Natural killer cell (primary cell): ENCODE data around the gene MDFI. TPM values are rescaled to one million over a fixed set of nuclear protein-coding genes. Genes with fewer than 3 reads are reported as not detected.

Experiments used
- ATAC-seq, 3 donors: fragments of 150-1000 bp in 2 of 3; fragments of 200-7000 bp in 1 of 3; cut with Tn5 transposase; 1 replicate in 1 of 3; 2 replicates in 2 of 3; pipeline ENCODE4 v1.10.0; 2021; ENCODE audit warnings: mild to moderate bottlenecking in 2 of 3, moderate library complexity in 2 of 3
- DNase-seq, 2 donors: peaks; one replicate each; pipeline versions ENCODE4 v3.0.0 to v3.0.0-alpha.2; 2013 to 2021; ENCODE audit warnings: mixed read lengths in 1 of 2
- H3K27ac ChIP-seq: one replicate; pipeline ENCODE4 v1.5.1; 2013; ENCODE audit warnings: mild to moderate bottlenecking, low read length
- H3K27me3 ChIP-seq: one replicate; pipeline ENCODE4 v1.6.1; 2013; ENCODE audit warnings: low read length; ENCODE audit not compliant: control insufficient read depth, insufficient read depth
- H3K36me3 ChIP-seq: one replicate; pipeline ENCODE4 v1.6.1; 2013; ENCODE audit warnings: low read length; ENCODE audit not compliant: control insufficient read depth, insufficient read depth
- H3K4me1 ChIP-seq: one replicate; pipeline ENCODE4 v1.6.1; 2013; ENCODE audit warnings: low read length; ENCODE audit not compliant: control insufficient read depth, insufficient read depth
- H3K4me3 ChIP-seq: one replicate; pipeline ENCODE4 v1.5.1; 2013; ENCODE audit warnings: low read length
- H3K9me3 ChIP-seq: one replicate; pipeline ENCODE4 v1.6.1; 2013; ENCODE audit warnings: low read length; ENCODE audit not compliant: control insufficient read depth, insufficient read depth
- H3K27ac Mint-ChIP-seq, 2 donors: one replicate each; pipeline ENCODE4 v1.8.0; 2022; ENCODE audit warnings: mild to moderate bottlenecking in 2 of 2, mixed read lengths in 2 of 2, moderate library complexity in 1 of 2
- H3K27me3 Mint-ChIP-seq, 2 donors: one replicate each; pipeline ENCODE4 v1.8.0; 2022; ENCODE audit warnings: low read depth in 2 of 2, mixed read lengths in 2 of 2
- H3K36me3 Mint-ChIP-seq: one replicate; pipeline ENCODE4 v1.8.0; 2022; ENCODE audit warnings: mixed read lengths
- H3K4me1 Mint-ChIP-seq, 2 donors: one replicate each; pipeline ENCODE4 v1.8.0; 2022; ENCODE audit warnings: mixed read lengths in 2 of 2
- H3K4me3 Mint-ChIP-seq: one replicate; pipeline ENCODE4 v1.8.0; 2022; ENCODE audit warnings: mild to moderate bottlenecking, moderate library complexity, mixed read lengths
- H3K9me3 Mint-ChIP-seq, 2 donors: one replicate each; pipeline ENCODE4 v1.8.0; 2022; ENCODE audit warnings: mixed read lengths in 2 of 2
- WGBS: methylation state at CpG from one replicate; pipeline ENCODE4 v1.1.7; 2013; ENCODE audit warnings: missing lambda C conversion rate; ENCODE audit not compliant: insufficient coverage; 5-methylcytosine and 5-hydroxymethylcytosine counted together
- intact Hi-C: fragments of 100-400 bp; cut with micrococcal nuclease; formaldehyde crosslinking; loops from one replicate; pipeline ENCODE4 v1.14.2; 2022
- total RNA-seq, 4 donors: library from RNA; stranded (reverse); fragments of 120-200 nt in 1 of 4; gene quantifications; one replicate each; pipeline versions ENCODE4 v1.2.3 to v1.2.4, GENCODE V29; 2013 to 2022
- TF ChIP-seq, protein P1 (sequence below): fragments of 200-600 bp; IDR thresholded peaks from one replicate; pipeline ENCODE4 v1.8.0; 2022; ENCODE audit warnings: antibody characterized with exemption

MDFI gene
- total RNA-seq, 3 donors from 2014 or later (not counting 1 experiment from before 2014, with no cell fraction given): not detected

GRCh38 chr6:41645007-41645618 is 6.8 kb downstream of the MDFI start:
- H3K27me3 ChIP-seq: no peaks in the 10 kb centered on the region
- DNase-seq (no peak), ATAC-seq (no peak)
- no peaks in the 10 kb centered on the region for H3K36me3 Mint-ChIP-seq
- H3K9me3 Mint-ChIP-seq: no peaks in the 10 kb centered on the region
- no peak overlapping the region for H3K27ac Mint-ChIP-seq
- H3K4me3 ChIP-seq: no peak overlapping the region
- H3K36me3 ChIP-seq: no peaks in the 10 kb centered on the region
- H3K4me1 Mint-ChIP-seq: peaks cover 0 to 4% of the 10 kb centered on the region in 2 donors
- no peak overlapping the region for H3K27ac ChIP-seq
- no peaks in the 10 kb centered on the region for H3K9me3 ChIP-seq
- no peaks in the 10 kb centered on the region for H3K4me1 ChIP-seq
- peaks cover 21 to 32% of the 10 kb centered on the region in 2 donors for H3K27me3 Mint-ChIP-seq
- 85% methylated on average over 9 of the region's 12 CpGs for WGBS
- intact Hi-C loops: no loop called here
- TF ChIP-seq, protein P1, sequence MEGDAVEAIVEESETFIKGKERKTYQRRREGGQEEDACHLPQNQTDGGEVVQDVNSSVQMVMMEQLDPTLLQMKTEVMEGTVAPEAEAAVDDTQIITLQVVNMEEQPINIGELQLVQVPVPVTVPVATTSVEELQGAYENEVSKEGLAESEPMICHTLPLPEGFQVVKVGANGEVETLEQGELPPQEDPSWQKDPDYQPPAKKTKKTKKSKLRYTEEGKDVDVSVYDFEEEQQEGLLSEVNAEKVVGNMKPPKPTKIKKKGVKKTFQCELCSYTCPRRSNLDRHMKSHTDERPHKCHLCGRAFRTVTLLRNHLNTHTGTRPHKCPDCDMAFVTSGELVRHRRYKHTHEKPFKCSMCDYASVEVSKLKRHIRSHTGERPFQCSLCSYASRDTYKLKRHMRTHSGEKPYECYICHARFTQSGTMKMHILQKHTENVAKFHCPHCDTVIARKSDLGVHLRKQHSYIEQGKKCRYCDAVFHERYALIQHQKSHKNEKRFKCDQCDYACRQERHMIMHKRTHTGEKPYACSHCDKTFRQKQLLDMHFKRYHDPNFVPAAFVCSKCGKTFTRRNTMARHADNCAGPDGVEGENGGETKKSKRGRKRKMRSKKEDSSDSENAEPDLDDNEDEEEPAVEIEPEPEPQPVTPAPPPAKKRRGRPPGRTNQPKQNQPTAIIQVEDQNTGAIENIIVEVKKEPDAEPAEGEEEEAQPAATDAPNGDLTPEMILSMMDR: no peak
- no peak overlapping the region for H3K4me3 Mint-ChIP-seq

- peaks cover 0 to 4% of the 10 kb centered on the region in 2 donors for H3K4me1 Mint-ChIP-seq
- intact Hi-C loops: no loop called here
- Histone ChIP-seq H3K9me3 (no peaks in the 10 kb centered on the region), H3K36me3 (no peaks in the 10 kb centered on the region), H3K4me1 (no peaks in the 10 kb centered on the region), H3K4me3 (no peak overlapping the region), H3K27me3 (no peaks in the 10 kb centered on the region), H3K27ac (no peak overlapping the region)
- TF ChIP-seq, protein P1: no peak
- H3K36me3 Mint-ChIP-seq: no peaks in the 10 kb centered on the region
- no peak overlapping the region for H3K27ac Mint-ChIP-seq
- no peaks in the 10 kb centered on the region for H3K9me3 Mint-ChIP-seq
- H3K27me3 Mint-ChIP-seq: peaks cover 13 to 26% of the 10 kb centered on the region in 2 donors
- WGBS: 88% methylated on average over 14 of the region's 14 CpGs
- no peak for ATAC-seq
- no peak for DNase-seq
- no peak overlapping the region for H3K4me3 Mint-ChIP-seq
Observed at GRCh38 chr6:41646026-41646795, 7.9 kb downstream of the MDFI start.

- Mint-ChIP-seq H3K4me1 (peaks cover 0 to 4% of the 10 kb centered on the region in 2 donors), H3K27me3 (peaks cover 5 to 23% of the 10 kb centered on the region in 2 donors), H3K4me3 (no peak overlapping the region), H3K9me3 (no peaks in the 10 kb centered on the region), H3K36me3 (no peaks in the 10 kb centered on the region), H3K27ac (no peak overlapping the region)
- Histone ChIP-seq H3K4me3 (no peak overlapping the region), H3K36me3 (no peaks in the 10 kb centered on the region), H3K4me1 (no peaks in the 10 kb centered on the region), H3K9me3 (no peaks in the 10 kb centered on the region), H3K27ac (no peak overlapping the region), H3K27me3 (no peaks in the 10 kb centered on the region)
- 88% methylated on average over 9 of the region's 9 CpGs for WGBS
- no peak for DNase-seq
- TF ChIP-seq, protein P1: no peak
- no peak for ATAC-seq
- intact Hi-C loops: no loop called here
Observed at GRCh38 chr6:41647061-41647511, 8.8 kb downstream of the MDFI start.
